ENCODE measurements around the gene DYRK1A.

DYRK1A gene

GRCh38 chr21:37408464-37409193 is 42.1 kb downstream of the DYRK1A start:
- TF ChIP-seq POLR2AphosphoS5 (IDR thresholded peaks at IDR 0.05; ENCODE audit: low read depth, low read length) (0 out of 2 replicates have a peak, but pooled peaks have one; percentile 7), PAX5 (IDR thresholded peaks at IDR 0.05; ENCODE audit: insufficient read depth, low read length, severe bottlenecking) (no peak), TAF1 (IDR thresholded peaks at IDR 0.05; ENCODE audit: low read depth, low read length) (no peak), POLR2A (IDR thresholded peaks at IDR 0.05; ENCODE audit: low read depth, low read length) (no peak), POU2F2 (IDR thresholded peaks at IDR 0.05; ENCODE audit: low read depth, low read length) (no peak), SPI1 (IDR thresholded peaks at IDR 0.05; ENCODE audit: low read depth, low read length) (no peak)
- no peak for FAIRE-seq
- DNase-seq (ENCODE audit: insufficient read length, low spot score): no peak

GRCh38 chr21:37410639-37411038 is 44.1 kb downstream of the DYRK1A start:
- TF ChIP-seq PAX5 (IDR thresholded peaks at IDR 0.05; ENCODE audit: insufficient read depth, low read length, severe bottlenecking) (no peak), POU2F2 (IDR thresholded peaks at IDR 0.05; ENCODE audit: low read depth, low read length) (no peak), POLR2A (IDR thresholded peaks at IDR 0.05; ENCODE audit: low read depth, low read length) (no peak), TAF1 (IDR thresholded peaks at IDR 0.05; ENCODE audit: low read depth, low read length) (no peak), SPI1 (IDR thresholded peaks at IDR 0.05; ENCODE audit: low read depth, low read length) (no peak), POLR2AphosphoS5 (IDR thresholded peaks at IDR 0.05; ENCODE audit: low read depth, low read length) (no peak)
- FAIRE-seq (no peak), DNase-seq (ENCODE audit: insufficient read length, low spot score) (no peak)

- FAIRE-seq (peak; percentile 5), DNase-seq (ENCODE audit: insufficient read length, low spot score) (no peak)
Observed at GRCh38 chr21:37412603-37413360, 46.2 kb downstream of the DYRK1A start.

DNA sequence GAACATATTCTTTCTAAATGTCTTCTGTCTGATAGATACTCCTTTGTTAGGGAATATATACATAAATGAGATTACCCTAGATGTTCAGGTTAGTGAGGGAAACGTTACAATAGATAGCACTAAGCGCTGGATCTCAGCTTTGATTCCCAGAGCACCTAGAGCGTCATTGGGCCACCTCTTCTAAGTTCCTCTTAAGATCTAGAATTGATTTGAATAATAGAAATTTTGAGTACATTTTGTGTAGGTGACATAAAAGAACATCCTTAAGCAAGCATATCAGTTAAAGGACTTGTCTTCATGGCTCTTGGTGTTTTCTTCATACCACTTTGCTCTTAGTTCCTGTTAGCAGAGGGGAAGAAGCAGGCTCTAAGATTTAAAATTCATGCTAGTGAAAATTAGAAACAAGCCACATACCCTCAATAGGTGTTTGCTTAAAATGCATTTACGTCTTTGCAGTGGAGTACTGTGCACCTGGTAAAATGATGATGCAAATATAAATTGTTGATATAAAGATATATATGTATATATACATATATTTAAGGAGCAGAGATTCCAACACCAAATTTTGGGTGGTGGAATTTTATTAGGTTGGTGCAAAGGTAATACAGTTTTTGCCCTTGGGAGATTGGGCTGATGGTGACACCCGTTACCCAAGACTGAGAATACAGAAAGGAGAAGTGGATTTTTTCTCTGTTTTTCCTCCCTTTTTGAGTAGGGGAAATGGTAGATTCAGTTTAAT is 47.1 kb downstream of the DYRK1A start:
- TF ChIP-seq SPI1 (IDR thresholded peaks at IDR 0.05; ENCODE audit: low read depth, low read length): peak; percentile 89
- no peak for TF ChIP-seq POU2F2 (IDR thresholded peaks at IDR 0.05; ENCODE audit: low read depth, low read length)
- peak; percentile 57 for FAIRE-seq
- no peak for DNase-seq (ENCODE audit: insufficient read length, low spot score)

More at GRCh38 chr21:37412603-37413360, 46.2 kb downstream of the DYRK1A start:
- 0 out of 2 replicates have a peak, but pooled peaks have one; percentile 3 for TF ChIP-seq SPI1 (IDR thresholded peaks at IDR 0.05; ENCODE audit: low read depth, low read length)
- no peak for TF ChIP-seq PAX5 (IDR thresholded peaks at IDR 0.05; ENCODE audit: insufficient read depth, low read length, severe bottlenecking)
- TF ChIP-seq POLR2A (IDR thresholded peaks at IDR 0.05; ENCODE audit: low read depth, low read length): no peak
- TF ChIP-seq POU2F2 (IDR thresholded peaks at IDR 0.05; ENCODE audit: low read depth, low read length): no peak

- DNase-seq (ENCODE audit: insufficient read length, low spot score) (no peak), FAIRE-seq (peak; percentile 72)
- TF ChIP-seq POLR2A (IDR thresholded peaks at IDR 0.05; ENCODE audit: low read depth, low read length) (no peak), POLR2AphosphoS5 (IDR thresholded peaks at IDR 0.05; ENCODE audit: low read depth, low read length) (no peak), POU2F2 (IDR thresholded peaks at IDR 0.05; ENCODE audit: low read depth, low read length) (no peak), SPI1 (IDR thresholded peaks at IDR 0.05; ENCODE audit: low read depth, low read length) (no peak)
Observed at GRCh38 chr21:37414292-37415253, 48.0 kb downstream of the DYRK1A start.

- peak; percentile 38 for FAIRE-seq
- TF ChIP-seq SPI1 (IDR thresholded peaks at IDR 0.05; ENCODE audit: low read depth, low read length) (no peak), POLR2AphosphoS5 (IDR thresholded peaks at IDR 0.05; ENCODE audit: low read depth, low read length) (no peak), POLR2A (IDR thresholded peaks at IDR 0.05; ENCODE audit: low read depth, low read length) (no peak), TAF1 (IDR thresholded peaks at IDR 0.05; ENCODE audit: low read depth, low read length) (no peak), PAX5 (IDR thresholded peaks at IDR 0.05; ENCODE audit: insufficient read depth, low read length, severe bottlenecking) (no peak), POU2F2 (IDR thresholded peaks at IDR 0.05; ENCODE audit: low read depth, low read length) (no peak)
- DNase-seq (ENCODE audit: insufficient read length, low spot score): no peak
Observed at GRCh38 chr21:37415939-37416338, 49.4 kb downstream of the DYRK1A start.

DNA sequence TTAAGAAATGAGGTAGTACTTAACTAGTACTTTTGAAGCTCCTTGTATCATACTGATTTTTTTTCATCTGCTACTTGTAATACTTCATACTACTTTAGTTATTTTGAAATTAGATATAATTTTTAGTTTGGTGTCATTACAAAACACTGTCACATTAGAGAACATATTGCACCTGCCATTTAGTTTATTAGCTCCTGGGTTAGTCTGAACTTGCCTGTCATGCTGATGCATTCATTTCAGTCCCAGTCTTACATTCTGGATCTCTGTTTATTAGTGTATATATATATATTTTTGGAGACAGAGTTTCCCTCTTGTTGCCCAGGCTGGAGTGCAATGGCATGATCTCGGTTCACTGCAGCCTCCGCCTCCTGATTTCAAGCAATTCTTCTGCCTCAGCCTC is 50.3 kb downstream of the DYRK1A start:
- FAIRE-seq (no peak), DNase-seq (ENCODE audit: insufficient read length, low spot score) (no peak)
- TF ChIP-seq SPI1 (IDR thresholded peaks at IDR 0.05; ENCODE audit: low read depth, low read length): no peak
- TF ChIP-seq POLR2A (IDR thresholded peaks at IDR 0.05; ENCODE audit: low read depth, low read length): no peak
- TF ChIP-seq TAF1 (IDR thresholded peaks at IDR 0.05; ENCODE audit: low read depth, low read length): no peak
- TF ChIP-seq POU2F2 (IDR thresholded peaks at IDR 0.05; ENCODE audit: low read depth, low read length): no peak
- no peak for TF ChIP-seq POLR2AphosphoS5 (IDR thresholded peaks at IDR 0.05; ENCODE audit: low read depth, low read length)
- TF ChIP-seq PAX5 (IDR thresholded peaks at IDR 0.05; ENCODE audit: insufficient read depth, low read length, severe bottlenecking): no peak

GRCh38 chr21:37419228-37419906 is 52.8 kb downstream of the DYRK1A start:
- FAIRE-seq (peak; percentile 13), DNase-seq (ENCODE audit: insufficient read length, low spot score) (no peak)
- no peak for TF ChIP-seq SPI1 (IDR thresholded peaks at IDR 0.05; ENCODE audit: low read depth, low read length)
- no peak for TF ChIP-seq POU2F2 (IDR thresholded peaks at IDR 0.05; ENCODE audit: low read depth, low read length)
- TF ChIP-seq PAX5 (IDR thresholded peaks at IDR 0.05; ENCODE audit: insufficient read depth, low read length, severe bottlenecking): no peak
- TF ChIP-seq TAF1 (IDR thresholded peaks at IDR 0.05; ENCODE audit: low read depth, low read length): no peak
- TF ChIP-seq POLR2A (IDR thresholded peaks at IDR 0.05; ENCODE audit: low read depth, low read length): no peak
- TF ChIP-seq POLR2AphosphoS5 (IDR thresholded peaks at IDR 0.05; ENCODE audit: low read depth, low read length): no peak

Measured in GM12891 (cell line).